Testis (tissue), 3 donors: ENCODE measurements around the gene NPAT. TPM values are rescaled to one million over a fixed set of nuclear protein-coding genes. Genes with fewer than 3 reads are reported as not detected.

Experiments
- DNase-seq: peaks from one replicate; pipeline ENCODE4 v3.0.0-alpha.2; 2019
- H3K27ac ChIP-seq, 2 donors: fragments of 200-600 bp; sonication (generic); one replicate each; pipeline ENCODE4 v1.5.1; 2019
- H3K27me3 ChIP-seq: fragments of 200-600 bp; sonication (generic); one replicate; pipeline ENCODE4 v1.5.1; 2019
- H3K36me3 ChIP-seq: fragments of 200-600 bp; sonication (generic); one replicate; pipeline ENCODE4 v1.5.1; 2017; ENCODE audit warnings: low read depth; ENCODE audit errors: missing control alignments
- H3K4me1 ChIP-seq: fragments of 200-600 bp; sonication (generic); one replicate; pipeline ENCODE4 v1.5.1; 2019
- H3K4me3 ChIP-seq, 2 donors: fragments of 200-600 bp; sonication (generic); one replicate each; pipeline ENCODE4 v1.5.1; 2017 to 2019
- H3K9me3 ChIP-seq: fragments of 200-600 bp; sonication (generic); one replicate; pipeline ENCODE4 v1.5.1; 2017
- POLR2A ChIP-seq: fragments of 450-650 bp; IDR thresholded peaks from one replicate; pipeline ENCODE4 v1.6.1; 2017; ENCODE audit warnings: antibody characterized with exemption, mild to moderate bottlenecking, moderate library complexity
- WGBS, 2 donors: methylation state at CpG; one replicate each; pipeline ENCODE4 v1.1.5; 2018; 5-methylcytosine and 5-hydroxymethylcytosine counted together
- intact Hi-C: fragments of 100-400 bp; cut with DNase I; formaldehyde crosslinking; loops from one replicate; pipeline ENCODE4 v1.15.1; 2023; ENCODE audit warnings: low total_unique reads
- polyA plus RNA-seq: library from polyadenylated mRNA; stranded (reverse); fragments of 350-450 nt; fragmentation: Illumina TruSeq; extraction: RNeasy Lipid Tissue Mini Kit (QIAGEN cat#74804); gene quantifications from one replicate; pipeline ENCODE4 v1.2.3, GENCODE V29; 2014; ENCODE audit warnings: low read depth, low replicate concordance; ENCODE audit not compliant: insufficient read depth
- total RNA-seq, 2 donors: library from RNA; depleted of rRNA; stranded (reverse); fragments of >200 nt; gene quantifications; one replicate each; pipeline ENCODE4 v1.2.3, GENCODE V29; 2016
- TF ChIP-seq, protein P1 (sequence below), 3 experiments: fragments of 450-650 bp in 2 of 3; fragments of 200-600 bp in 1 of 3; sonication (generic) in 1 of 3; IDR thresholded peaks; one replicate each; pipeline ENCODE4 v1.5.1; 2016 to 2019; ENCODE audit warnings: antibody characterized with exemption in 3 of 3, mild to moderate bottlenecking in 2 of 3, moderate library complexity in 1 of 3

Gene NPAT
- total and polyA plus RNA-seq, 3 donors from 2014 or later, result 7.9 to 24.3 (median 20.9) TPM

DNA sequence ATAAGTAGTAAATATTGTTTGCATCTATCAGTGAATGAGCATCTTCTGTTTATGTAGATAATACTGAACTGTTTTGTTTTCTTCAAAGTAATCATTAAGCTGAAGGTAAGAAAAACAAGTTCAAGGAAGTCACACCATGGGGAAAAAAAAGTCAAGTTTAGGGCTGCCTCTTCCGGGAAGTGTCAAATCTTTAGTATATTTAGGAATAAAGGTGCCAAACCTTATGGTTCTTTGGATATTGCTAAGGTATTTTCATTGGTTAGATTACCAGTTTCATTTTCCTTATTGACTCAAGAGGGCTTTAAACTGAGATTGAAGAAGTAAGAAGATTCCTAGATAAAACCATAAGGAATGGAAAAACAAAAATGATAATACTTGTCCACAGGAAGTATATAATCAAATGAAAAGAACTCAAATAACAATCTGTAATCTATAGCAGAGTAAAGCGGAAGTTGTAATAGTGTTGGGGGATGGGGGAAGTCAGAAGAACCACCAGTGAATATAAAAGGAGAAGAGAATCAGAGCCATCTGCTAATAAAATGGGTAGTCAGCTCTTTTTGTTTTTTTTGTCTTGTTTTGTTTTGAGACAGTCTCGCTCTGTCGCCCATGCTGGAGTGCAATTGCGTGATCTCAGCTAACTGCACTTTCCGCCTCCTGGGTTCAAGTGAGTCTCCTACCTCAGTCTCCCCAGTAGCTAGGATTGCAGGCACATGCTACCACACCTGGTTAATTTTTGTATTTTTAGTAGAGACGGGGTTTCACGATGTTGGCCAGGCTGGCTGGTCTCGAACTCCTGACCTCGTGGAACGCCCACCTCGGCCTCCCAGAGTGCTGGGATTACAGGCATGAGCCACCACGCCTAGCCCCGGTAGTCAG lies 2.7 kb upstream of the NPAT start:
- DNase-seq, result no peak
- 87 to 91% methylated on average over 14 of the region's 14 CpGs for WGBS, 2 donors
- no peak overlapping the region for H3K27ac ChIP-seq
- TF ChIP-seq, protein P1, sequence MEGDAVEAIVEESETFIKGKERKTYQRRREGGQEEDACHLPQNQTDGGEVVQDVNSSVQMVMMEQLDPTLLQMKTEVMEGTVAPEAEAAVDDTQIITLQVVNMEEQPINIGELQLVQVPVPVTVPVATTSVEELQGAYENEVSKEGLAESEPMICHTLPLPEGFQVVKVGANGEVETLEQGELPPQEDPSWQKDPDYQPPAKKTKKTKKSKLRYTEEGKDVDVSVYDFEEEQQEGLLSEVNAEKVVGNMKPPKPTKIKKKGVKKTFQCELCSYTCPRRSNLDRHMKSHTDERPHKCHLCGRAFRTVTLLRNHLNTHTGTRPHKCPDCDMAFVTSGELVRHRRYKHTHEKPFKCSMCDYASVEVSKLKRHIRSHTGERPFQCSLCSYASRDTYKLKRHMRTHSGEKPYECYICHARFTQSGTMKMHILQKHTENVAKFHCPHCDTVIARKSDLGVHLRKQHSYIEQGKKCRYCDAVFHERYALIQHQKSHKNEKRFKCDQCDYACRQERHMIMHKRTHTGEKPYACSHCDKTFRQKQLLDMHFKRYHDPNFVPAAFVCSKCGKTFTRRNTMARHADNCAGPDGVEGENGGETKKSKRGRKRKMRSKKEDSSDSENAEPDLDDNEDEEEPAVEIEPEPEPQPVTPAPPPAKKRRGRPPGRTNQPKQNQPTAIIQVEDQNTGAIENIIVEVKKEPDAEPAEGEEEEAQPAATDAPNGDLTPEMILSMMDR (IDR thresholded peaks at IDR 0.05), result no peak
- no peak for TF ChIP-seq POLR2A
- H3K4me1 ChIP-seq, result peaks cover 21% of the 10 kb centered on the region
- no peaks in the 10 kb centered on the region for H3K27me3 ChIP-seq
- intact Hi-C loops, result no loop called here
- no peaks in the 10 kb centered on the region for H3K36me3 ChIP-seq
- no peaks in the 10 kb centered on the region for H3K9me3 ChIP-seq
- no peak overlapping the region for H3K4me3 ChIP-seq

DNA sequence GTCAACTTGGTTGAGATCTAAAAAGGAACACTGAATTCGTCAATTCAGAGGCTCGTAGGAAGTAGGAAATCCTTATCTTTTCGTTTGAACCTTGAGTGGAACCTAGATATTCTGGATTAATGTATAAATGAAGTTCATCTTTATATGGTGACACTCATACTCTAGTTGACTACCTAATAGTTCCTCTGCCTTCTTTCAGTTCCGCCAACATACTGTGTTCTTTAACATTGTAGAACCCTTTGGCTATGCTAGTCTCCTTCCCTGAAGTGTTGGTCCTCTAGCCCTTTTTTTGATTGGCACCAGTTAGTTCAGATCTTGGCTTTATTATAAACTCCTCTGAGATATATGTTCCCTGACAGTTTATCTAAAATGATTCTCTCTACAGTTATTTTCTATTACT lies 1.9 kb upstream of the NPAT start:
- Histone ChIP-seq H3K36me3 (no peaks in the 10 kb centered on the region), H3K9me3 (no peaks in the 10 kb centered on the region), H3K4me3 (no peak overlapping the region), H3K4me1 (peaks cover 21% of the 10 kb centered on the region), H3K27me3 (no peaks in the 10 kb centered on the region), H3K27ac (peak overlapping the region in 1 of 2 donors; percentile 98)
- no peak for TF ChIP-seq POLR2A
- TF ChIP-seq, protein P1 (IDR thresholded peaks at IDR 0.05), result no peak
- 48 to 56% methylated on average over 4 of the region's 4 CpGs for WGBS, 2 donors
- no peak for DNase-seq
- intact Hi-C loops, result no loop called here

DNA sequence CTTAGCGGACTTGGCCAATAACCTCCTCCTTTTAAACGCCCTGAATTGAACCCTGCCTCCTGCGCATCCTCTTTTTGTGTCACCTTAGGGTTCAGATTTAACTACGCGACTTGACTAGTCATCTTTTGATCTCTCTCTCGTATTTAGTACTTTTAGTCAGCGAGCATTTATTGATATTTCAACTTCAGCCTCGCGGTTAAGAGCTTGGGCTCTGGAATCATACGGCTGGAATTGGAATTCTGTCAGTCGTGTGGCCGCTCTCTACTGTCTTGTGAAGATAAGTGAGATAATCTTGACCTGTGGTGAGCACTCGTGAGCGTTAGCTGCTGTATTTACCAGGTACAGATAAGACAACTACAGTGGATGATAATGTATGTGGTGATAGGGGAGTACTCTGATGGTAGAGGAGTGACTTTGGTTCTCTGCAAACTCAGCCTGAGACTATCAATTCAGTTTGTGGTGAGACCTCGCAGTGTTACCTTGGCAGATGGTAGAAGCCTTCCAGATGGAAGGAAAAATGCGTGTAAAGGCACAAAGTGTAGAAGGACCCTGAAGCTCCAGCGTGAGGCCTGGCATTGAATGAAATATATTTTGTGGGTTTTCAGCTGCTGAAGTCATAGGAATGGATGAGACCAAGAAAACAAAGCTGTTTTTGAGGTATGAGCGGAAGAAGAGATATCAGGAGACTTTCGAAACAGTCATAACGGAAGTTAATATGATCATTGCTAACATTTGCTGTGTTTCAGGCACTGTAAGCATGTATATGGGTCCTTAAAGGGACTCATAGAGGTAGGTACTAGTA lies 1.1 kb upstream of the NPAT start:
- H3K36me3 ChIP-seq, result no peaks in the 10 kb centered on the region
- H3K4me1 ChIP-seq, result peaks cover 21% of the 10 kb centered on the region
- 4 to 6% methylated on average over 20 of the region's 20 CpGs for WGBS, 2 donors
- TF ChIP-seq POLR2A, result no peak
- TF ChIP-seq, protein P1 (IDR thresholded peaks at IDR 0.05), result no peak
- H3K27ac ChIP-seq, result peak overlapping the region; percentile 95 to 98
- H3K4me3 ChIP-seq, result peak overlapping the region; percentile 89 to 94
- DNase-seq, result peak; percentile 31
- intact Hi-C loops, result no loop called here
- H3K27me3 ChIP-seq, result no peaks in the 10 kb centered on the region
- no peaks in the 10 kb centered on the region for H3K9me3 ChIP-seq

DNA sequence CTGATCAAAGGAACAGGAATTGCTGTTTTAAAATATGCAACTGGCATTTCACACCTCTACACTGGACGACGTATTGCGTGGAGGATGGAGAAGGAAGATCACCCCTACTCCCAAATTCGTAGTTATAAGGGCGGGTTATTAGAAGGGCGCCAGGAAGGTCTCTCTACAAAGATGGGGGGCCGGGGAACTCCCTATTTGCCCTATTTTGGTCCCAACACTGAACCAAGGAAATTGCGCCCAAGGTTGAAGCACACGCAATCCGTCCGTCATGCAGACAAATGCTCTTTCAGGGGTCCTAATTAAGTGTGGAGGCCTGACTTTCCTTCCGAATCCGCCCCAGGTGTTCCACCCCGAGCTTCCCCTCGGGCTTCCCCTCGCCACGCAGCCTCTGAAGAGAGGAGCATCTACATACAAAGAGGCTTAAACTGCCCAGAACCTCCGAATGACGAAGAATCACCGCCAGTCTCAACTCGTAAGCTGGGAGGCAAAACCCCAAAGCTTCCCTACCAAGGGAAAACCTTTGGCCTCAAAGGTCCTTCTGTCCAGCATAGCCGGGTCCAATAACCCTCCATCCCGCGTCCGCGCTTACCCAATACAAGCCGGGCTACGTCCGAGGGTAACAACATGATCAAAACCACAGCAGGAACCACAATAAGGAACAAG lies 396 bp downstream of the NPAT start:
- no peak for DNase-seq
- Histone ChIP-seq H3K9me3 (no peaks in the 10 kb centered on the region), H3K27ac (peak overlapping the region; percentile 95 to 98), H3K4me1 (peaks cover 21% of the 10 kb centered on the region), H3K27me3 (no peaks in the 10 kb centered on the region), H3K36me3 (no peaks in the 10 kb centered on the region), H3K4me3 (peak overlapping the region; percentile 89 to 94)
- intact Hi-C loops, result no loop called here
- 0% methylated on average over 14 to 29 of the region's 29 CpGs for WGBS, 2 donors
- TF ChIP-seq POLR2A, result no peak
- TF ChIP-seq, protein P1 (IDR thresholded peaks at IDR 0.05), result no peak
